Measurements from ENCODE around the gene SIGLEC1.

SIGLEC1 gene

DNA sequence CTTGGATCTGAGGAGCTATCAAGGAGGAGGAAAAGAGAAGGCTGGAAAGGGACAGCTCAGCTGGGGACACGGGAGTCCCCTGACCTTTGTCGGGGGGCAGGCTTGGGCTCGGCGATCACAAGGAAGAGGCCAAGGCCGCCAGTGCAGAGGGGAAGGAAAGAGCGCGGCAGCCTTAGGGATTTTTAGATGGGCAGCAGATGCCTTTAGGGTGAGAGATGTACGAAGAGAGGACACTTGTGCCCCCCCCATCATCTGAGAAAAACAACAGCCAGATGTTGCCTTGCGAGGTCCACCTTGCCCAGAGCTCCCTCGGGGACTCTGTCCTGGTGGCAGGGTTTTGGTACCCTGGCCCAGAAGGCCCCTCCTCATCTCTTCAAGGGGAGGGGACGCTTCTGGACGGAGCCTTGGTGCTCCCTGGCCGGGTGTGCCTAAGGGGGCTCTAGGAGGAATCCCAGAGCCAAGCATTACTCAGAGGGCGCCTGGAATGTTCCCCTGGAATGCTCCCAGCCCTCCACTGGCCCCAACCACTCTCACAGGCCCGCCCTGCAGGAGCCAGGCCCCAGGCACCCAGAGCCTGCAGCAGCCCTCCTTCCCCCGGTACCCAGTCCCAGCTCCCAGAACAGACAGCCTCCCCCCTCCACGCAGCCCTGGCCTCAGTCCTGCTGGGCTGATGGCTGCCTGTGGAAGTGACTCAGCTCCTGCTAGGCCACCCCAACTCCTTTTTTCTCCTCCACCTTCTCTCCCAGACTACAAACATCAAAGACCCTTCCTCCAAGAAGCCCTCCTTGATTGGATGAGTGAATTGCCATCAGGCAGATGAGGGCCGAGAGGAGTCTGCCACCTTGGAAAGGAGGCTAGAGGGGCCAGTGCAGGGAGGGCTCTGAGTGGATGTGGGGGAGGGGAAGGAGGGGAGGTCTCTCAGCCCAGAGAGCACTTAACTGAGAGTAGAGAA is 32.4 kb downstream of the SIGLEC1 start:
- no peak for DNase-seq (ENCODE audit: low read depth)

DNA sequence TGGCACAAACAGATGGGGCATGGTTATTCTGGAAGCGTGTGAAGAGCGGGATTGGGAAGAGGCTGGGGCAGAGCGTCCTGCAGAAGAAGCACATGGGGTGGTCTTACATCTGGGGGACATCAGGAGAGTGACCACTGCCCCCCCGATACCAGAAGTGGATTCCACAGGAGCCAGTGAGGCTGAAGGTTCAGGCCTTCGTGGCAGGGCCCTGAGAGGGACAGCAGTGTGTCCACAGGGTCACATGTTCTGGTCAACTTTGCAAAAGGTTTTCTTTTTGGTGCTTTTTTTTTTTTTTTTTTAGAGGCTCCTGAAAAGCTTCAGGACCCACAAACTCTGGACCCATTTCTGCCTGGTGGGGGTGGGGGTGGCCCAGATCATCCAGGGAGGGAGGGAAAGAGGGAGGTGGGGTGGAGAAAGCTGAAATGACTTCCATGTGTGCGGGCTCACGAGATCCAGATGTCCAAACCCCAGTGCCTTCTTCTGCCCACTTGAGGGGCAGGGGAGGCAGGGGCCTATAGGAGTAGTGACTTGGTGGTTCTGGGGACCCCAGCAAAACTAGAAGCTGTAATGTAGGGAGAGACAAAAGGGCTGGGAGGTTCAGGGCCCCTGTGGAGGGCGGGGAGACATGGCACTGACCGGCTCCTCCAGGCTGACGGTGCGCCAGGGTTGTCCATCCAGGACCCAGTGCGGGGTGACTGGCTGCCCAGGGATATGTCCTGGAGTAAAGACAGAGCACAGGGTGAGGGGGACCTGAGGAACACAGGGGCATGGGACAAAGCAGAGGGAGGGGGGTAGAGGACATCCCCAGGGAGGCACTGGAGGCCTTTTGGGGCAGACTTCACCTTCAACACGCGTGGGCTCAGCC is 33.3 kb downstream of the SIGLEC1 start:
- DNase-seq (ENCODE audit: low read depth), result no peak

DNA sequence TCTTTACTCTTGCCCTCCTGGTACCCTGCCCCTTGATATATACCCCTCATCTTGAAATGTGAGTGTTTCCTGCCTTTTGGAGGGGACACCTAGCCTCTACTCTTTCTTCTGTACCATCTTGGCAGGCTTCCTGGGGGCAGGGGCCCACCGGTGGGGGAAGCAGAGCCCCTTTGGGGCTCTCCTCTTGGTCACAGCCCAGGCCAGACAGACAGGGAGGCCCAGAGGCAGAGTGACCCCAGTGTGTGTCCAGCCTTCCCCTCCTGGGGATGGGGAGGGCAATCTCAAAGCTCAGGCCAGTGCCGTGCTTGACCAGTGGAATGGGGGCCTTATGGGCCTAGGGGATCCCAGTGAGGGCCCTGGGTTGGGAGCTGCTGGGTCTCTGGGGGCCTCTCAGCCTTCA is 34.2 kb downstream of the SIGLEC1 start:
- no peak for DNase-seq (ENCODE audit: low read depth)

DNA sequence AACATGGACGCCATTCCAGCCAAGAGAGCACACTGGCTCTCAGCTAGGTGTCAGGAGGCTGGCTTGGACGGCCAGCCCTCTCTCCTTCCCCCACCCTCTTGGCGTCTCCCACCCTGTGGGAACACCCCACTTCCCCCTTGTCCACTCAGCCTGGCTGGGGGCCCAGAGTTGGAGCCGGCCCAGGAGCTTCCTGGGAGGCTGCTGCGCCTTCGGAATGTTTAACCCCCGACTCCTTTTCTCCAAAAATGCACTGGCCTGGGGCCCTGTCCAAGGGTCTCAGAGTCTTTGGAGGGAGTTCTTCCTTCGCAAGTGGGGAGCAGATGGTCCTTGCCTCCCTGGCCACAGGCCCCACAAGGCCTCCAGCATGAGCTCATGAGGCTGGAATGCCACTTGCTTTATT is 34.7 kb downstream of the SIGLEC1 start:
- DNase-seq (ENCODE audit: low read depth), result no peak

DNA sequence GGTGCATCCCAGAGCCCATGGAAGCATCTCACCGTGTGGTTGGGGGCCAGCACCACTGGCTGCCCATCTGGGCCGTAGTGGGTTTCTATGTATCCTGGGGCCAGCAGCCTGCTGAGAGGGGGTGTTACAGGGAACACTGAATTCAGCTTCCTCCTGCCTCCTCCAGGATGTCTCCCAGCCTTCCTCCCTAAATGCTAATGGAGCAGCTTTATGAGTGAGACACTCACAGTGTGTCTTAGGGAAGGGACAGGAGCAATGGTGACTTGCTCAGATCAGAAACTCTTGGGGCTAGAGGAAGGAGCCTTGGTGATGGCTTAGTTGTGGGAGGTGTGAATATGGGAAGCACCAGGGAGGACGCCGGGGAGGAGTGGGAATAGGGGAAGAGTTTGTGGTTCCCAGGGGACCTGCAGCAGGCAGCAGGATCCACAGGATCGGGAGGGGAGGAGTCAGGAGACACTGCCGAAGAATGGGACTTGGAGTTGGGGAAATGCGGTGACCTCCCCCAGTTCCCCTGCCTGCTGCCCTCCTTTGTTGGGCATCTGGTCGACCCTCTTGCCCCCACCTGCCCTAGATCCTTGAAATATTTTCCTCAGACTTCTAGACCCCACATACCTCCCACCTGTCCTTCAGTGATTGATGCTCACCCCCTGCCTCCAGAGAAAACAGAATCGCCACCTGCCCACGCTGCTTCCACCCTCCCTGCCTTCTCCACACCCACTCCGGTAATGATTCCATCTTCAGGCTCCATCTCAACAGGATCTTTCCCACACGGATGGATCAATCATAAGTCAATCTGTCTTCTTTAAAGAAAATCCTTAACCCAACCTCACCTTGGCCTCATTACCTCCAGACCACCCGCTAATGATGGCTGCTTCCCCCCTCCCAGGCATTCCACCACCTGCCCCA is 37.2 kb downstream of the SIGLEC1 start:
- DNase-seq (ENCODE audit: low read depth), result no peak

DNA sequence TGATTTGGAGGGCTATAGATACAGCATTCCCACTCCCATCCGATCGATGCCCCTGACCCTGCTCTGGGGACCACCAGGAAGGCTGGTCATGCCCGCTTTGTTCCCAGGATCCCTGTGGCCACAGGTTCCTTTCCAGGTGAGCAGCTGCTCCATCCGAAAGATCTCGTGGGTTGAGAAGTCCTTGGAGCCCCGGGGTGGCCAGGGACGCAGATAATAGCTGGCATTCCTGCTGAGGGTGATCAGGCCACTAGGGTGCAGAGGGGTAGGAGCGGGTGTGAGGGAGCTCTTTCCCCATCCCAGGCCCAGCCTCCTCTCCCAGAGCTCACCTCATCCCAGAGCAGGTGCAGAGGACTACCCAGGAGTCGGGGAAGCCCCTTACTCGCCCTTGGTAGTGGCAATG is 38.0 kb downstream of the SIGLEC1 start:
- no peak for DNase-seq (ENCODE audit: low read depth)

DNA sequence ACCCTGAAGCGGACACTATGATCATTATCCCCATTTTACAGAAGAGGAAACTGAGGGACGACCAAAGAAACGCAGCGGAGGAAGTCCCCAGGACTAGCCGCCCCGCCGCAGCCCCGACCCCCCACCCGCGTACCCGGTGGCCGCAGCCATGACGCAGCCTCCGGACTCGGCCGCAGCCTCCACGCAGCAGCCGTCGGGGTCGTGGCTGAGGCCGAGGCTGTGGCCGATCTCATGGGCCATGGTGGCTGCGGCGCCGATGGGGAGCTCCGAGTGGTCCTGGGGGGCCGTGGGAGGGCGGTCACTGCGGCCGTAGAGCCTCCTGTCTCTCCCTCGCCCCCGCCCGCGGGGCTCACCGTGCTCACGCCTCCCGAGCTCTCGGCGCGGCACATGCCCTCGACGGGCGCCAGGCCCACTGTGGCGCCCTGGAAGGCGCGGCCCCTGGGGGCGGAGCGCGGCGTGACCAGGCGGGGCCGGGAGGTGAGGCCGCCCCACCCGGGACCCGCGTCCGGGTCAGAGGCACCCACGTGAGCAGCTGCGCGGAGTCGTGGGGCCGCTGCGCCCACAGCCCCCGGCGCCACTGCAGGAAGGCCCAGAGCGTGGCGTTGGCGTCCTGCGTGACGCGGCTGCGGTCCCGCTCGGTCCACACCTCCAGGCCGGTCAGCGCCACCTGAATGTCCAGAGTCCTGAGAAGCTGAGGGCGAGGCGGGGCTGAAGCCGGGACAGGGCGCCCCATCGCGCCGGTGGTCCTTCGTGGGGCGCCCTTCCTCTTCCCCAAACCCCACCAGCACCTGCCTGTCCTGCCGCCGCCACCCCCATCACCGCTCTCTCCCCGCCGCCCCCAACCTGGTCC is 39.0 kb downstream of the SIGLEC1 start:
- DNase-seq (ENCODE audit: low read depth), result no peak

DNA sequence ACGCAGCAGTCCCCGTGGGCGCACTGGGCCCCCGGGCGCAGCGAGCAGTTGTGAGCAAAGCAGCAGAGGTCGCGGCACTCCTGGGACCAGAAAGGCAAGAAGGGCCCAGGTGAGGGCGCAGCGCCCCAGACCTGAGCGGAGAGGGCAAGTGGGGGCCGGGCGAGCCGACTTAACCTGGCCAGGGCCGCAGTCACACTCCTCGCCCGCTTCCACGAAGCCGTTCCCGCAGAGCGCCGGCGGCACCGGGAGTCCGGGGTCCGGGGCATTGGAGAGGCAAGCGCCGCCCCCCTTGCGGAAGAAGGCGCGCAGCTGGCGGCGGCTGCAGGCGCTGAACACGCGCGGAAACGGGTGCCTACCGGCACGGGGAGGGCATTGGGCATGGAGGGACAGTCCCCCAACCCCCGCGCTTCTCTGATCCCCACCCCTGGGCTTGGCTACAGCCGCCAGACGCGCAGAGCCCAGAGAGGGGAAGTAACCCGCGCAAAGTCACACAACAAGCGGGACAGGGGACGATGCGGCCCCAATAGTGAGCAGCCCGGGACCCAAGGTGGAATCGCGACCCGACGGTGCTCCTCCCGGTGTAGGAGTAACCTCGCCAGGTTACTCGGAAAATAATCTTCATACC is 39.7 kb downstream of the SIGLEC1 start:
- no peak for DNase-seq (ENCODE audit: low read depth)

DNA sequence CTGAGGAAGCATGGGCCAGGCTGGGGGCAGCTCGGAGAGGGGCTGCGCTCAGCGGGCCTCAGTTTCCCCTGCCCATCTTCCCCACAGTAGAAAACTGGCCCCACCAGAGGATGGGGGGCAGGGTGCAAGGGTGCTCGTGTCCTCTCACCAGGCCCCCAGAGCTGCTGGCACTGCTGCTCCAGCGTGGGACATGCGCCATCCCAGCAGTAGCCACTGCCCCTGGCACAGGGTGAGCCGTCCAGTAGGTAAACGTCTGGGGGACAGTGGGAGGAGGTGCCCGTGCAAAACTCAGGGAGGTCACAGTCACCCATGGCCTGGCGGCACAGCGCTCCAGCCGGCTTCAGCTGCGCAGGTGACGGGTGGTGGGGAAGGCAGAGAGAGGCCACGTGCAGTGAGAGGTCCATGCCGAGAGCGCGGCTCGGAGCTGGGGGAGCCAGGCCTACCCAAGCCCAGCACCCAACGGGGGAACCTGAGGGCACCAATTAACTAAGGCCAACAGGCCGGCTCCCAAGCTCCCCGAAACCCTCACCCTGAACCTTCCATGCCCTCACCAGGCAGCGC is 40.3 kb downstream of the SIGLEC1 start:
- no peak for DNase-seq (ENCODE audit: low read depth)

DNA sequence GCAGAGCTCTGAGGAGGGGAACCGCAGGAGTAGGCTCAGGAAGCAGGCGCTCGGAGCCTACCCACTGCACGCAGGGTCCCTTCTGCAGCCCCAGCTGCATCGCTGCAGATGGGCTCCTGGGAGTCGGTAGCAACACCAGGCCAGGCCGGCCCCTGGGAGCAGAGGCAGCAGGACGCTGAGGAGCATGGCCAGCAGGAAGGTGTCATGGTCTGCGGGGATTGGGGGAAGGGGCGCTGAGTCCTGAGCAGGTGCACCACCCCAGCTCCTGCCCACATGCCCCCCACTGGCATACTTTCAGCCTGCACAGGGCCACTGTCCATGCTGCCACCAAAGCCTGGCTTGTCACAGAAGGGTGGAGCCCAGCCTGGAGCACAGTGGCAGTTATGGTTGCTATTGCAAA is 41.5 kb downstream of the SIGLEC1 start:
- no peak for DNase-seq (ENCODE audit: low read depth)

DNA sequence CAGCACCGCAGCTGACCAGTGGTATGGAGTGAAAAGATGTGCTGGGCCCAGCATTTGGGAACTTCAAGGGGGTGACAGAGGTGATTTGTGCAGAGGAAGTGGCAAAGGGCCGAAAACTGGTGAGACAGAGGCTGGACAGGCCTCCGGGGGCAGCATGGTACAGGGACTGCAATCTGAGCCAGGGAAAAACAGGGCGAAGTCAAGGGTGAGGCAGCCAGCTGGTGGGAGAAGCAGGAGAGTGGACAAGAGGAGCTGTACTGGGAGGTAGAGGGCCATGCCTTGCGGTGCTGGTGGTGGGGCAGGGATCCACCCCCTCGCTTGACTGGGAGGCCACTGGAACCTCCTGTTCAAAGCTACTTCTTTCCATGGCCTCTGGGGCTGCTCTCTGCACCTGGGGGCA is 41.9 kb downstream of the SIGLEC1 start:
- DNase-seq (ENCODE audit: low read depth), result no peak

DNA sequence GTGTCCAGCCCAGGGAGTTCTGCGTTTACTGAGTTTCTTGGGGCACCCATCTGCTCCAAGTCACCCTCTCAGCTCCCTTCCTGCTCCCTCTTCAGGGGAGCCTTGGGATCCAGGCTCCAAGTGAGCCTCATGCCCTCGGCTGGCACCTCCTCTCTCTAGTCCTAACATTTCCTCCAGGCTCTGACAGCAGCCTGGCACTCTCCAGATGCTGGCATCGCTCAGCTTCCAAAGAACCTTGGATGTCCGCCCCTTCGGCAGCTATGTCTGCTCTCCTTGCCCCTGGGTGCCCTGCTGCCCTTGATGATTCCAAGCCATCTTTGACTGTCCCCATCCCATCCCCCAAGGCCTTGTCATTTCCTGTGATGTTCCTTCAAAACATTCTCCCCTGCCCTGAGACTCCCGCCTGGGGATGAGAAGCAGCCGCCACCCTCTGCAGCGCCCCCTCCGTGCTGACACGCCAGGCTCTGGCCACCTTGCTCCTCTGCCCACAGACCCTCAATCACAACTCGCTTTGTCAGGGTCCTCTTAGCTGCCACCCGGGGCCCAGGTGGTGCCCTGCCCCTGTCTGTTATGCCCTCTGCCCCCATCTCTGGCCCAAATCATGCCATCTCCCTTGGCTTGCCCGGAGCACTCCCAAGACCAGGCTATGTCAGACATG is 42.6 kb downstream of the SIGLEC1 start:
- DNase-seq (ENCODE audit: low read depth), result no peak

DNA sequence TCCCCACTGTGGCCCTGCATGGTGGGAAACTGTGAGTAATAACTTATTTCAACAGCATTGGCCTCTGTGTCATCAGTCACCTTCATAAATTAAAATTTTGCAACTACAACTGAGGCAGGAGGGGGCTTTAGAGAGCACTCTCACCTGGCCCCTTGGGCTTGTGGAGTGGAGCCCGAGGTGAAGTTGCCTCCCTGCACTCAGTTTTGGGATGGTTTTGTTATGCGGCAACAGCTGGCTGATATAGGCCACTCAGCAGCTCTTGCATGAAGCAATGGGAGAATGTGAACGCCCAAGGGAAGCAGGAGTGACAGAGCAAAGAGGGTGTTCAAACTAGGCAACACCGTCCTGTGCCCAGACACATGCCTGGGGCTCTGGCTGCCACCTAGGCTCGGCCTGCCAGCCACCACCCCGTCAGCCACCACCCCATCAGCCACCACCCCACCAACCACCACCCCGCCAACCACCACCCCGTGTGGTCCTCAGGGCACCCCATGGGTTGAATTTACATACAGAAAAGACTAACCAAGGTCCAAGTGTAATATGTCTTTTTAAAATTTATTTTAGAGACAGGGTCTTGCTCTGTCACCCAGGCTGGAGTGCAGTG is 44.9 kb downstream of the SIGLEC1 start:
- no peak for DNase-seq (ENCODE audit: low read depth)

DNA sequence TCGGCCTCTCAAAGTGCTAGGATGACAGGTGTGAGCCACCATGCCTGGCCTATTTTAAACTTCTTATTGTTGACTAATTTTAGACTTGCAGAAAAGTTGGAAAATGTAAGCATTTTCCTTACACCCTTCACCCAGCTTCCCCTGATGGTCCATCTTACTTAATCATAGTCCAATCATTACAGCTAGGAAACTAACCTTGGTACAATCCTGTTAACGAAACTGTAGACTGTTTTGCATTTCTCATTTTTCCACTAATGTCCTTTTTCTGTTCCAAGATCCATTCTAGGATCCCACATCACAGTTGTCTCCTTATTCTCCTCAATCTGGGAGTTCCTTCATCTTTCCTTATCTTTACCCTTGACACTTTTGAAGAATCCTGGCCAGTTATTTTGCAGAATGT is 48.5 kb downstream of the SIGLEC1 start:
- no peak for DNase-seq (ENCODE audit: low read depth)

DNA sequence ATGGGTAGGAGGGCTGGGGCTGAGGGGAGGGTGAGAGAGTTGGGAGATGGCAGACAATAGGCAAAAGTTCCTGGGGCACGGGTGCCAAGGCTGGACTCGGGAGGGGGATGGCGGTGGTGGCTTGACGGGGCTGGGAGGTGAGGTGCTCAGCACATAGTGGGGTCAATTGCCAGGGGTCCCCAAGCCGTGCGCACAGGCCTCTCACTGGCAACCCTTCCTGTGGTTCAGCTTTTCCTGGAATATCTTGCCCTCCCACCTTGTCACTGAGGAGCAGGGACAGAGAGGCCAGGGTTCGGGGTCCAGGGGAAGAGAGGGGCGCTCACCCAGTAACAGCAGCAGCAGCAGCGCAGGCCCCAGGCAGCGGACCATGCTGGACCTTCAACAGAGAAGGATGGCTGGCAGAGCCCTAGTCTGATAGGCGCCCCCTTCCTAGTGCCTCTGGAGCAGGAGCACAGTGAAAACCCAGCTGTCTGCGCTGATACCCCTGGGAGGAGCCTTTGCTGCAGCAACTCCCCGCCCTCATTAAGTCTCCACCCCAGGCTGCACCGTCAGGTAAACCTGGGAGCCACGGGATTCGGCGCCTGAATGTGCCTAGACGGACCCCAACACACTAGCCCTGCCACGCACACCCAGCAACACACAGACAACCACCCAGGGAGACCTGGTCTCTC is 49.2 kb downstream of the SIGLEC1 start, which contains the start of gene GFRA4:
GFRA4 (minus strand) TSS at position 369 of the 671 bp plus-strand sequence; CDS start at position 369, 0 bp downstream.
- no peak for DNase-seq (ENCODE audit: low read depth)
